Peyer's patch (tissue), 4 donors: ENCODE data around the gene NUDCD3.

Experiments
- POLR2A ChIP-seq, 2 donors: fragments of 450-650 bp; IDR thresholded peaks; one replicate each; pipeline ENCODE4 v1.5.1; 2017; ENCODE audit warnings: antibody characterized with exemption in 2 of 2, mild to moderate bottlenecking in 2 of 2, moderate library complexity in 2 of 2
- TF ChIP-seq, protein P1 (sequence below), 6 experiments: fragments of 450-650 bp in 4 of 6; fragments of 200-600 bp in 2 of 6; sonication (generic) in 1 of 6; IDR thresholded peaks; one replicate each; pipeline ENCODE4 v1.5.1; 2017 to 2019; ENCODE audit warnings: antibody characterized with exemption in 6 of 6, mild to moderate bottlenecking in 3 of 6, moderate library complexity in 1 of 6

DNA sequence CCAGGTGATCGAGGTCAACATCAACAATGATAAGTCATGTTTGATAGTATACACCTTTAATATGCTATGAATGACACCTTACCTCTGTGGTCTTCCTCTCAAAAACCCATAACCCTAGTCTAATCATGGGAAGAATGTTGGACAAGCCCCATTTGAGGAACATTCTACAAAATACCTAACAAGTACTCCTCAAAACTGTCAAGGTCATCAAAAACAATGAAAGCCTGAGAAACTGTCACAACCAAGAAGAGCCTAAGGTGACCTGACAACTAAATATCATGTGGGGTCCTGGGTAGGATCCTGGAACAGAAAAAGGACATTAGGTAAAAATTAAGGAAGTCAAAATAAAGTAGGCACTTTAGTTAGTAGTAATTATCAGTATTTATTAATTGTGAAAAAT is 5.9 kb upstream of the NUDCD3 start:
- TF ChIP-seq, protein P1, sequence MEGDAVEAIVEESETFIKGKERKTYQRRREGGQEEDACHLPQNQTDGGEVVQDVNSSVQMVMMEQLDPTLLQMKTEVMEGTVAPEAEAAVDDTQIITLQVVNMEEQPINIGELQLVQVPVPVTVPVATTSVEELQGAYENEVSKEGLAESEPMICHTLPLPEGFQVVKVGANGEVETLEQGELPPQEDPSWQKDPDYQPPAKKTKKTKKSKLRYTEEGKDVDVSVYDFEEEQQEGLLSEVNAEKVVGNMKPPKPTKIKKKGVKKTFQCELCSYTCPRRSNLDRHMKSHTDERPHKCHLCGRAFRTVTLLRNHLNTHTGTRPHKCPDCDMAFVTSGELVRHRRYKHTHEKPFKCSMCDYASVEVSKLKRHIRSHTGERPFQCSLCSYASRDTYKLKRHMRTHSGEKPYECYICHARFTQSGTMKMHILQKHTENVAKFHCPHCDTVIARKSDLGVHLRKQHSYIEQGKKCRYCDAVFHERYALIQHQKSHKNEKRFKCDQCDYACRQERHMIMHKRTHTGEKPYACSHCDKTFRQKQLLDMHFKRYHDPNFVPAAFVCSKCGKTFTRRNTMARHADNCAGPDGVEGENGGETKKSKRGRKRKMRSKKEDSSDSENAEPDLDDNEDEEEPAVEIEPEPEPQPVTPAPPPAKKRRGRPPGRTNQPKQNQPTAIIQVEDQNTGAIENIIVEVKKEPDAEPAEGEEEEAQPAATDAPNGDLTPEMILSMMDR (IDR thresholded peaks at IDR 0.05): no peak
- TF ChIP-seq POLR2A (IDR thresholded peaks at IDR 0.05): no peak
